ENCODE results near the gene CDH1. TPM values are rescaled to one million over a fixed set of nuclear protein-coding genes. Genes with fewer than 3 reads are reported as not detected.

Gene CDH1
- total RNA-seq, 1 experiment from 2014 or later = 100 TPM

- DNase-seq (no peak), ATAC-seq (no peak)
- Histone ChIP-seq H3K4me3 (ENCODE audit: low read length) (no peak overlapping the region), H2AFZ (ENCODE audit: low read length) (no peak overlapping the region), H3F3A (ENCODE audit: low read length, unreplicated experiment) (no peaks in the 10 kb centered on the region), H4K20me1 (ENCODE audit: low read length) (peaks cover 4% of the 10 kb centered on the region; the same call in 1 of the 2 replicates), H3K4me2 (ENCODE audit: low read length) (no peak overlapping the region), H3K27ac (ENCODE audit: low read length) (no peak overlapping the region), H3K79me2 (ENCODE audit: low read length) (peaks cover 72% of the 10 kb centered on the region), H3K4me1 (ENCODE audit: insufficient read depth, low read length) (peaks cover 15% of the 10 kb centered on the region), H3K27me3 (ENCODE audit: low read length) (no peaks in the 10 kb centered on the region), H3K9ac (ENCODE audit: low read length) (no peak overlapping the region), H3K9me3 (ENCODE audit: low read length) (no peaks in the 10 kb centered on the region), H3K9me2 (replicated peaks; ENCODE audit: low read length) (no peaks in the 10 kb centered on the region), H3K36me3 (ENCODE audit: low read depth, low read length) (peaks cover 5% of the 10 kb centered on the region; the same call in 1 of the 2 replicates)
- no TSS peak for BruUV-seq (replicated peaks)
- ChIA-PET CTCF (no interaction called here), POLR2A (ENCODE audit: unreplicated experiment) (no interaction called here)
- no peak for TF ChIP-seq CTCF (conservative IDR thresholded peaks at IDR 0.05; ENCODE audit: low read depth, low read length)
- TF ChIP-seq EZH2phosphoT487 (IDR thresholded peaks at IDR 0.05; ENCODE audit: borderline replicate concordance, low read length) = no peak
- no peak for TF ChIP-seq EZH2 (IDR thresholded peaks at IDR 0.05; ENCODE audit: low read length, unreplicated experiment)
- intact Hi-C loops (cut with micrococcal nuclease) = no loop called here
Observed at GRCh38 chr16:68764862-68765261, 27.8 kb downstream of the CDH1 start.

- Histone ChIP-seq H3K9me2 (replicated peaks; ENCODE audit: low read length) (no peaks in the 10 kb centered on the region), H3K27me3 (ENCODE audit: low read length) (no peaks in the 10 kb centered on the region), H4K20me1 (ENCODE audit: low read length) (peaks cover 4% of the 10 kb centered on the region; the same call in 1 of the 2 replicates), H3K4me1 (ENCODE audit: insufficient read depth, low read length) (no peaks in the 10 kb centered on the region), H3K4me3 (ENCODE audit: low read length) (no peak overlapping the region), H3K79me2 (ENCODE audit: low read length) (peaks cover 53% of the 10 kb centered on the region), H3K27ac (ENCODE audit: low read length) (no peak overlapping the region), H3K9me3 (ENCODE audit: low read length) (no peaks in the 10 kb centered on the region), H3K9ac (ENCODE audit: low read length) (no peak overlapping the region), H3K4me2 (ENCODE audit: low read length) (no peak overlapping the region), H3F3A (ENCODE audit: low read length, unreplicated experiment) (no peaks in the 10 kb centered on the region), H3K36me3 (ENCODE audit: low read depth, low read length) (no peaks in the 10 kb centered on the region; the same call in 1 of the 2 replicates), H2AFZ (ENCODE audit: low read length) (no peak overlapping the region)
- DNase-seq = no peak
- TF ChIP-seq EZH2 (IDR thresholded peaks at IDR 0.05; ENCODE audit: low read length, unreplicated experiment) = no peak
- no peak for TF ChIP-seq EZH2phosphoT487 (IDR thresholded peaks at IDR 0.05; ENCODE audit: borderline replicate concordance, low read length)
- TF ChIP-seq CTCF (conservative IDR thresholded peaks at IDR 0.05; ENCODE audit: low read depth, low read length) = no peak
- BruUV-seq (replicated peaks) = no TSS peak
- intact Hi-C loops (cut with micrococcal nuclease) = no loop called here
- ChIA-PET CTCF (no interaction called here), POLR2A (ENCODE audit: unreplicated experiment) (no interaction called here)
- ATAC-seq = no peak
Observed at GRCh38 chr16:68767581-68767980, 30.5 kb downstream of the CDH1 start.

GRCh38 chr16:68768175-68768574 is 31.1 kb downstream of the CDH1 start:
- Histone ChIP-seq H3K79me2 (ENCODE audit: low read length) (peaks cover 47% of the 10 kb centered on the region), H2AFZ (ENCODE audit: low read length) (no peak overlapping the region), H3K4me1 (ENCODE audit: insufficient read depth, low read length) (no peaks in the 10 kb centered on the region), H3F3A (ENCODE audit: low read length, unreplicated experiment) (no peaks in the 10 kb centered on the region), H4K20me1 (ENCODE audit: low read length) (peaks cover 4% of the 10 kb centered on the region; the same call in 1 of the 2 replicates), H3K36me3 (ENCODE audit: low read depth, low read length) (no peaks in the 10 kb centered on the region; the same call in 1 of the 2 replicates), H3K4me2 (ENCODE audit: low read length) (no peak overlapping the region), H3K9me3 (ENCODE audit: low read length) (no peaks in the 10 kb centered on the region), H3K9ac (ENCODE audit: low read length) (no peak overlapping the region), H3K4me3 (ENCODE audit: low read length) (no peak overlapping the region), H3K27me3 (ENCODE audit: low read length) (no peaks in the 10 kb centered on the region), H3K27ac (ENCODE audit: low read length) (no peak overlapping the region), H3K9me2 (replicated peaks; ENCODE audit: low read length) (no peaks in the 10 kb centered on the region)
- ChIA-PET POLR2A (ENCODE audit: unreplicated experiment) (no interaction called here), CTCF (no interaction called here)
- DNase-seq (no peak), ATAC-seq (no peak)
- TF ChIP-seq EZH2phosphoT487 (IDR thresholded peaks at IDR 0.05; ENCODE audit: borderline replicate concordance, low read length) (no peak), CTCF (conservative IDR thresholded peaks at IDR 0.05; ENCODE audit: low read depth, low read length) (no peak), EZH2 (IDR thresholded peaks at IDR 0.05; ENCODE audit: low read length, unreplicated experiment) (no peak)
- intact Hi-C loops (cut with micrococcal nuclease) = no loop called here
- no TSS peak for BruUV-seq (replicated peaks)

Measured in PC-3 (cell line).